GM21528 (cell line): ENCODE measurements around the gene ORC4.
"Not testable (repeated sequence)": the region's sequence is repeated elsewhere in the genome, so short reads cannot be mapped to it uniquely, and the experiment has no call there.

Experiments used
- ATAC-seq: cut with Tn5 transposase; IDR thresholded peaks from one replicate; pipeline ENCODE4 v1.9.1; 2021; ENCODE audit warnings: mild to moderate bottlenecking, moderate library complexity; ENCODE audit not compliant: unreplicated experiment, low FRiP score

The ORC4 gene

GRCh38 chr2:148021059-148021861 lies 723 bp upstream of the ORC4 start, which contains the start of gene MBD5:
Gene MBD5 (plus strand): TSS chr2:148021091.
- peak; percentile 44 for ATAC-seq

GRCh38 chr2:148014616-148015015 lies 5.9 kb downstream of the ORC4 start:
- ATAC-seq = no peak

DNA sequence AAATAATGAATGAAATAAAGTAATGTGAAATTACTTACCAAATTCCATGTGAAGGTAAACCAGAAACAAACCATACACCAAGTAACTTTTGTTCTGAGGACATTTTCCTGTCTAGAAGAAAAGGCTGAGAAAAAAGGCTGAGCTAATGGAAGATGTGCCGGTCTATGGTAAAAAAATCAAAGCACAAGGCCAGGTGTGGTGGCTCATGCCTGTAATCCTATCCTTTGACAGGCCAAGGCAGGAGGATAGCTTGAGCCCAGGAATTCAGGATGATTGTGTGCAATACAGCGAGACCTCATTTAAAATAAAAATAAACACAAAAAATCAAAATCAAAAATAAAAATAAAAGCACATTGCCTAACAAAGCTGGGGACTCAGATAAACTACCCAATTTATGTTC lies 6.7 kb downstream of the ORC4 start:
- no peak for ATAC-seq

GRCh38 chr2:148008411-148008810 lies 12.1 kb downstream of the ORC4 start:
- ATAC-seq = not testable (repeated sequence)

- ATAC-seq = no peak
These were observed 13.2 kb downstream of the ORC4 start for GRCh38 chr2:148007219-148007900.

DNA sequence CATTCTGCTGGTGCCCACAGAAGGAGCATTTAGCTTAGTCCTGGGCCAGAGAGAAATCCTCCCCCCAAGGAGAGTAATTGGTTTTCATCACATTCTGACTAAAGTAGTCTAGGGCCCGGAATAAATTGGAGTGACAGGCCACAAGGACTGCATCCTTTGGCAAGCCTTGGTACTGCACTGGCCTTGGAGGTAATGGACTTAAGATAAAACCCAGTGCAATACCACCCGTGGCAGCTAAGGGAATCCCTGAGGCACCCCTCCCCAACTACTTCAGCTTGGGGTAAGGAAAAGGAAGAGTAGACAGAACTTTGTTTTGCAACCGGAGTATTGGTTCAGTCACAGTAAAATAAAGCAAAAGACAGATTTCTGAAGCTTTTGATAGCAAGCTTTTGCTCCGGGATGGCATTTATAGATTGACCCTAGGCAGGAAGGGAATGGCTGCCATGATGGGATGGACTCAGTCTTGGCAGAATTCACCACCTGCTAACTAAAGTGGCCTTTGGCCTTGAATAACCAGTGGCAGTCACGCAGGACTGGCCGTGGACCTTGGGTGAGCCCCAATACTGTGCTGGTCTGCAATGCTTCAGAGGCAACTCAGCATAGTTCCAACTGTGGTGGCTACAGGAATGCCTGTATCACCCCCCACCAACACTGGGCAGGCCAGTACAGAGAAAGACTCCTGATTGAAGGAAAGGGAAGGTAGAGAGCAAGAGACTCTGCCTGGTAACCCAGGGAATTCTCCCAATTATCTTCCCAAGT lies 14.1 kb downstream of the ORC4 start:
- no peak for ATAC-seq

DNA sequence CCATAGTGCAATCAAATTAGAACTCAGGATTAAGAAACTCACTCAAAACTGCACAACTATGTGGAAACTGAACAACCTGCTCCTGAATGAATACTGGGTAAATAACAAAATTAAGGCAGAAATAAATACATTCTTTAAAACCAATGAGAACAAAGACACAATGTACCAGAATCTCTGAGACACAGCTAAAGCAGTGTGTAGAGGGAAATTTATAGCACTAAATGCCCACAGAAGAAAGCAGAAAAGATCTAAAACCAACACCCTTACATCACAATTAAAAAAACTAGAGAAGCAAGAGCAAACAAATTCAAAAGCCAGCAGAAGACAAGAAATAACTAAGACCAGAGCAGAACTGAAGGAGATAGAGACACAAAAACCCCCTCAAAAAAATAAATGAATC lies 18.1 kb downstream of the ORC4 start:
- not testable (repeated sequence) for ATAC-seq

DNA sequence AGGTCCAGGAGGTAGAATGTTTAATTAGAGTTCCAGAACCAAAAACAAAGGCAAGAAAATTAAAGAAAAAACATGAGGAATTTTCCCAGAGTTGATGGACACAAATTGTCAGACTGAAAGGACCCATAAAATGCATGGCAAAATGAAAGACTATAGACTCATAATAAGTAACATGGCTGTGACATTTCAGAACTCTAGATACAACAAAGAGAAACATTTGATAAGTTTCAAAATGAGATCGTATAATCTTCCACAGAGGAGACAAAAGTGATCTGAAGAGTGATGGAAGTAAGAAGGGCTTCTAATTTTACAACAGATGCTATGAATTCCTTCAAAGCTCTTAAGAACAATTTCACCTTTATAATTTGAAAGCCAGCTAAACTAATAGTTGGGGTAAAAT lies 20.4 kb downstream of the ORC4 start:
- no peak for ATAC-seq

- ATAC-seq = no peak
These were observed 21.4 kb downstream of the ORC4 start for GRCh38 chr2:147999126-147999525.

DNA sequence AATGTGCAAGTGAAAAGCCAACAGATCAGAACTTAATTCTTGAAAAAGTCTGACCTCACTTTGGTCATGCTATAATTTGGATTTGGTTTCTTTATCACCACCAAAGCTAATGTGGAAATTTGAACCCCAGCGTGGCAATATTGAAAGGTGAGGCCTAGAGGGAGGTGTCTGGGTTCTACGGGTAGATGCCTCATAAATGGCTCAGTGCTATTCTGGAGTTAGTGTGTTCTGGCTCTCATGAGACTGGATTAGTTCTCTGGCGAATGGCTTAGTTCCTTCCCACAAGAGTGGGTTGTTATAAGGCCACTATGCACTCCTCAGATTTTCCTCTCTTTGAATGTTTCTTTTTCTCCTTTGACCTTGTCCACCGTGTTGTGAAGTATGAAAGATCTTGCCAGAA lies 22.3 kb downstream of the ORC4 start:
- ATAC-seq = no peak

DNA sequence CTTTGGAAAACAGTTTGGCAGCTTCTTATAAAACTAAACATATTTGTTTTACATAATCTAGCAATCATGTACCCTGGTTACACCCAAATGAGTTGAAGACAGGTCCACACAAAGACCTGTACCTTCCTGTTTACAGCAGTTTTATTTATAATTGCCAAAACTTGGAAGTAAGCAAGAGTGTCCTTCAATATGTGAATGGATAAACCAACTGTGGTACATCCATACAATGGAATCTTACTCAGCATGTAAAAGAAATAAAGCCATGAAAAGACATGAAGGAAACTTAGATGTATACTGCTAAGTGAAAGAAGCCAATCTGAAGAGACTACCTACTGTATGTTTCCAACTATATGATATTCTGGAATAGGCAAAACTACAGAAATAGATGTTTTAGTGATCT lies 23.7 kb downstream of the ORC4 start:
- ATAC-seq = no peak

DNA sequence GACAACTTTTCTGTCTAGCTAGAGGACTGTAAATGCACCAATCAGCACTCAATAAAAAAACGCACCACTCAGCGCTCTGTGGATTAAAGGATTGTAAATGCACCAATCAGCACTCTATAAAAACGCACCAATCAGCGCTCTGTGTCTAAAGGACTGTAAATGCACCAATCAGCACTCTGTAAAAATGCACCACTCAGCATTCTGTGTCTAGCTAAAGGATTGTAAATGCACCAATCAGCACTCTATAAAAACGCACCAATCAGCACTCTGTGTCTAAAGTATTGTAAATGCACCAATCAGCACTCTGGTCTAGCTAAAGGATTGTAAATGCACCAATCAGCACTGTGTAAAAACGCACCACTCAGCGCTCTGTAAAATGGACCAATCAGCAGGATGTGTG lies 25.6 kb downstream of the ORC4 start:
- ATAC-seq = not testable (repeated sequence)

DNA sequence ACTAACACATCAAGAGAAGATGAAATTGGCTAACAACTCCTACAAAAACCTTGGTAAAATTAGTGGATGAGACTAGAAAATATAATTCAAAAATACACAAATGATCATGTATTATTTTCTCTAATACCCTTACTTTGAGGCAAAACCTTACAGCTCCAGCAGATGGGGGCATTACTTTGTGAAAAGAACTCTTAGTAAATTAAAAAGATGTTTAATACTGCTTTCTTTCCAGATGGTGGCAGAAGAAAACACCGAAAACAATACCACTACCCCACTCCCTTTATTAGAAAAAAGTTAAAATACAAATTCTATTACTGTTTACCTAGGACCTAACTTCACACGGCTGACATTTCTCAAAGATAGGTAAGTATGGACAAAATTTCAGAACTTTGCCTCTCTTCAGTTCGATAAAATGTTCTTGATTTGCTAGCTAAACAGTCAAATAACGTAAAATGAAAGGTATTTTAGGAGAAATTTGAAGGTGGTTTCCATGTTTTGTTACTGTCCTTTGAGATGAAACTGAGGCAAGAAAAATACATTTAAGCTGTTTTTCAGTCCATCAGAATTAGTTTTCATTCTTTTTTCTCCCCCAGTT lies 30.6 kb downstream of the ORC4 start:
- ATAC-seq = no peak

- ATAC-seq = no peak
These were observed 31.4 kb downstream of the ORC4 start for GRCh38 chr2:147989102-147989501.

DNA sequence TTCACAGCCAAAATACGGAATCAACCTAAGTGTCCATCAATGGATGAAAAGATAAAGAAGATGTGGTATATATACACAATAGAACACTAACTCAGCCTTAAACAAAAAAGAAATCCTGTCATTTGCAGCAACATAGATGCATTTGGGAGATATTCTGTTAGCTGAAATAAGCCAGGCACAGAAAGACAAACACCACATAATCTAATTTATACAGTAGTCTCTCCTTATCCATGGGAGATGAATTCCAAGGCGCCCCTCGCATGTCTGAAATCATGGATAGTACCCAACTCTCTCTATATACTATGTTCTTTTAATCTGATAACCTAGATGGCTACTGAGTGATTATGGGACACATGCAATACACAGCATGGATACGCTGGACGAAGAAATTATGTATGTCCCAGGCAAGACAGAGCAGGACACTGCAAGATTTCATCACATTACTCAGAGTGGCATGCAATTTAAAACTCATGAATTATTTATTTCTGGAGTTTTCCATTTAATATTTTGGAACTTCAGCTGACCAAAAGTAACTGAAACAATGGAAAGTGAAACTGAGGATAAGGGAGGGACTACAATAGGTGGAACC lies 39.5 kb downstream of the ORC4 start:
- ATAC-seq = no peak

GRCh38 chr2:147977679-147978078 lies 42.9 kb downstream of the ORC4 start:
- ATAC-seq = no peak

DNA sequence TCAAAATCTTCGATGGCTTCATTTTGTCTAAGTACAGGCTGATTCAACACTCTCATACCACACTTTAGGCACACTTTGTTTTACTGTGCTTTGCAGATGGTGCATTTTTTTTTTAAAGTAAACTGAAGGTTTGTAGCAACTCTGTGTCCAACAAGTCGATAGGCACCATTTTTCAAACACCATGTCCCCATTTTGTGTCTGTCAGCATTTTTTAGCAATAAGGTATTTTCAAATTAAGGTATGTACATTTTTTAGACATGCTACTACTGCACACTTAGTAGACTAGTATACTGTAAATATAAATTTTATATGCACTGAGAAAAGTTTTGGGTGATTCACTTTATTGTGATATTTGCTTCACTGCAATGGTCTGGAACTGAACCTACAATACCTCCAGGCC lies 44.4 kb downstream of the ORC4 start:
- no peak for ATAC-seq

- no peak for ATAC-seq
These were observed 52.0 kb downstream of the ORC4 start for GRCh38 chr2:147968571-147968970.

DNA sequence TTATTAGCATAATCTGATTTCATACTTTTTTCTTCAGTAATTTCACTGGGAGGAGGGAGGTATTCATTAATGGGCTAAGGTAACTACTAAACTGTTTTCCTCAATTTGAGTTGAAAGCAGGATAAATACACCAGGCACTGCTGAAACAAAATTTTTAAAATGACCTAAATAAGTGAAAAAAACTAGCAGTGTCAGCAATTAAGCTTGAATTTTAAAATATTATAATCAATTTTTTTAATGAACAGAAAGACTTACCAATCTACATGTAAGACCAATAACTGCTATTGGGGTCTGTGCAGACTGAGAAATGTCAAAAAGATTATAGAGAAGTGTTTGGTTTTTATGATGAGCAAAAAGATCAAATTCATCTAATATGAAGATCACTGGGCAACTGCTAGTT lies 68.4 kb downstream of the ORC4 start:
- ATAC-seq = no peak

DNA sequence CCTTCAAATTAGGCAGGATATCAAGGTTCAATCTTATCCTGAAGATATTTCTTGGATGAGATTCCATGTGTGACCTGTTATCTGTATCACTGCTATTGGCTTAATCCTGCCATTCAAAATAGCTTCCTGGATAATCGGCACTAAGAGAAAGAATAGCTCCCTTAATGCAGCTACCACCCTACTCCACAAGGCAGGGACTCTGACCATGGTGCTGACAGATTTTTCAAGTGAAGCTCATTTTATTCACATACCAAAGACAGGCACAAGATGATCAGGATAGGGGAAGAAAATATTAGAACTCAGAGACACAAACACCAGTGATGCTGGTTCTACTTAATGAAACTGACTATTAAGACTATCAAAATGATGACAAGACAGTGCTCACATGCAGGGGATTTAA lies 74.9 kb downstream of the ORC4 start:
- ATAC-seq = no peak

- no peak for ATAC-seq
These were observed 81.2 kb downstream of the ORC4 start for GRCh38 chr2:147939313-147939712.
